HCT116 (cell line): ENCODE data around the gene CNGA3. TPM values are rescaled to one million over a fixed set of nuclear protein-coding genes. Genes with fewer than 3 reads are reported as not detected.

Experiments
- ATAC-seq: fragments of 200-7000 bp; cut with Tn5 transposase; 2 replicates; pipeline ENCODE4 v1.9.1; 2020; ENCODE audit warnings: mild to moderate bottlenecking, moderate library complexity
- BruUV-seq: library from RNA; stranded (reverse); fragments of 400-500 nt; replicated peaks from 2 replicates; lab custom pipeline; 2021; lab: Mats Ljungman, UMichigan
- CTCF ChIA-PET: fragments of 300-600 bp; sonication (Branson Sonifier 250); formaldehyde crosslinking; loops from one replicate; lab custom pipeline; 2021; ENCODE audit warnings: antibody characterized with exemption; lab: Charles Lee
- POLR2A ChIA-PET: fragments of 300-600, 350-600 bp; sonication (Branson Sonifier 250); formaldehyde crosslinking; loops from one replicate; lab custom pipeline; 2021; ENCODE audit warnings: antibody characterized with exemption; lab: Charles Lee
- RAD21 ChIA-PET, 2 experiments: fragments of 300-600 bp; sonication (Branson Sonifier 250); formaldehyde crosslinking; loops; one replicate each; lab custom pipeline; 2023; ENCODE audit warnings: low total read pairs in 2 of 2; ENCODE audit not compliant: uncharacterized antibody in 2 of 2, unreplicated experiment in 2 of 2, low non-redundant PET in 1 of 2; lab: Charles Lee
- DNase-seq: peaks from one replicate; pipeline ENCODE4 v3.0.0-alpha.2; 2010; ENCODE audit warnings: low read depth, low spot score
- H2AFZ ChIP-seq: fragments of 200-600 bp; shearing (Covaris generic), sonication (generic); 2 replicates; pipeline ENCODE4 v1.6.1; 2017; ENCODE audit warnings: low read depth, mixed run types, mixed read lengths, antibody characterized with exemption, low read length; ENCODE audit not compliant: poor library complexity, severe bottlenecking
- H3K27ac ChIP-seq: 2 replicates; pipeline ENCODE4 v1.5.1; 2012; ENCODE audit warnings: low read depth, low read length
- H3K27me3 ChIP-seq: fragments of 200-600 bp; sonication (generic); 2 replicates; pipeline ENCODE4 v1.6.1; 2016; ENCODE audit warnings: mixed run types, low read length, mixed read lengths; ENCODE audit not compliant: insufficient read depth
- H3K36me3 ChIP-seq, 2 experiments: fragments of 200-500 bp in 1 of 2; fragments of 200-600 bp in 1 of 2; sonication (Bioruptor generic) in 1 of 2; sonication (generic) in 1 of 2; 2 replicates each; pipeline versions ENCODE4 v1.5.1 to v1.6.1; 2014 to 2016; ENCODE audit warnings: low read length in 2 of 2, inconsistent platforms in 1 of 2, mixed read lengths in 1 of 2, mixed run types in 1 of 2; ENCODE audit not compliant: insufficient read depth in 2 of 2, control insufficient read depth in 1 of 2
- H3K4me1 ChIP-seq, 2 experiments: fragments of 200-600 bp in 1 of 2; sonication (generic) in 1 of 2; 2 replicates each; pipeline versions ENCODE4 v1.5.1 to v1.6.1; 2012 to 2017; ENCODE audit warnings: low read length in 2 of 2, inconsistent platforms in 1 of 2, mild to moderate bottlenecking in 1 of 2, mixed read lengths in 1 of 2, mixed run types in 1 of 2, moderate library complexity in 1 of 2; ENCODE audit not compliant: insufficient read depth in 2 of 2, control insufficient read depth in 1 of 2
- H3K4me2 ChIP-seq: fragments of 200-600 bp; sonication (generic); 2 replicates; pipeline ENCODE4 v1.6.1; 2017; ENCODE audit warnings: mixed run types, low read length, mixed read lengths
- H3K4me3 ChIP-seq, 2 experiments: fragments of 200-600 bp in 1 of 2; sonication (generic) in 1 of 2; replicated peaks in 1 of 2; 2 replicates each; pipeline ENCODE4 v1.5.1; 2011 to 2016; ENCODE audit warnings: low read length in 2 of 2, control low read depth in 1 of 2, low read depth in 1 of 2, mild to moderate bottlenecking in 1 of 2, mixed read lengths in 1 of 2, mixed run types in 1 of 2
- H3K79me2 ChIP-seq: fragments of 200-600 bp; sonication (generic); 2 replicates; pipeline ENCODE4 v1.6.1; 2017; ENCODE audit warnings: mild to moderate bottlenecking, mixed run types, low read length, moderate library complexity, mixed read lengths; ENCODE audit not compliant: insufficient read depth
- H3K9ac ChIP-seq: fragments of 200-600 bp; sonication (generic); 2 replicates; pipeline ENCODE4 v1.6.1; 2016; ENCODE audit warnings: low read length, mixed read lengths
- H3K9me2 ChIP-seq: fragments of 200-600 bp; sonication (generic), shearing (Covaris generic); 2 replicates; pipeline ENCODE4 v1.6.1; 2017; ENCODE audit warnings: mixed run types, mild to moderate bottlenecking, moderate library complexity; ENCODE audit not compliant: insufficient read depth
- H3K9me3 ChIP-seq, 2 experiments: fragments of 200-500 bp in 1 of 2; fragments of 200-600 bp in 1 of 2; sonication (Bioruptor generic) in 1 of 2; sonication (generic) in 1 of 2; 2 replicates each; pipeline ENCODE4 v1.6.1; 2014 to 2017; ENCODE audit warnings: low read length in 2 of 2, mixed read lengths in 2 of 2, inconsistent platforms in 1 of 2, low read depth in 1 of 2, mild to moderate bottlenecking in 1 of 2, mixed run types in 1 of 2, moderate library complexity in 1 of 2; ENCODE audit not compliant: control insufficient read depth in 1 of 2, insufficient read depth in 1 of 2
- H4K20me1 ChIP-seq: fragments of 200-600 bp; sonication (generic), shearing (Covaris generic); 2 replicates; pipeline ENCODE4 v1.6.1; 2017; ENCODE audit warnings: mixed run types, mild to moderate bottlenecking, moderate library complexity; ENCODE audit not compliant: insufficient read depth
- EGR1 ChIP-seq: IDR thresholded peaks from 2 replicates; pipeline ENCODE4 v1.6.1; 2012; ENCODE audit warnings: low read depth
- ELF1 ChIP-seq: IDR thresholded peaks from 2 replicates; pipeline ENCODE4 v1.6.1; 2012; ENCODE audit warnings: low read depth, borderline replicate concordance
- EZH2phosphoT487 ChIP-seq: fragments of 200-600 bp; IDR thresholded peaks from 2 replicates; pipeline ENCODE4 v1.6.1; 2018; ENCODE audit warnings: antibody characterized with exemption, borderline replicate concordance
- JUND ChIP-seq: IDR thresholded peaks from 2 replicates; pipeline ENCODE4 v1.6.1; 2012
- POLR2A ChIP-seq: IDR thresholded peaks from 2 replicates; pipeline ENCODE4 v1.7.0; 2011; ENCODE audit warnings: borderline replicate concordance; ENCODE audit not compliant: insufficient read depth, insufficient read length; ENCODE audit errors: extremely low read depth
- RAD21 ChIP-seq: IDR thresholded peaks from 2 replicates; pipeline ENCODE4 v1.6.1; 2012; ENCODE audit warnings: low read depth, mild to moderate bottlenecking
- SIN3A ChIP-seq: IDR thresholded peaks from 2 replicates; pipeline ENCODE4 v1.6.1; 2012; ENCODE audit warnings: low read depth
- SP1 ChIP-seq: IDR thresholded peaks from 2 replicates; pipeline ENCODE4 v1.6.1; 2012; ENCODE audit warnings: low read depth
- TCF7L2 ChIP-seq: IDR thresholded peaks from 2 replicates; pipeline ENCODE4 v1.7.0; 2011; ENCODE audit warnings: borderline replicate concordance, inconsistent platforms; ENCODE audit not compliant: insufficient read depth, insufficient read length; ENCODE audit errors: extremely low read depth
- ZFX ChIP-seq: fragments of 450-650 bp; IDR thresholded peaks from 2 replicates; pipeline ENCODE4 v1.6.1; 2017
- ZNF274 ChIP-seq: fragments of 200-500 bp; sonication (Bioruptor generic); IDR thresholded peaks from 2 replicates; pipeline ENCODE4 v1.6.1; 2014; ENCODE audit warnings: mild to moderate bottlenecking, low read depth, low read length, inconsistent platforms
- intact Hi-C: fragments of 100-400 bp; cut with micrococcal nuclease; formaldehyde crosslinking; loops from 2 replicates; pipeline ENCODE4 v1.10.0; 2022
- total RNA-seq: library from RNA; stranded (reverse); gene quantifications from one replicate; pipeline ENCODE4 v1.2.1, GENCODE V29; 2021; ENCODE audit not compliant: unreplicated experiment
- TF ChIP-seq, protein P1 (sequence below): IDR thresholded peaks from 2 replicates; pipeline ENCODE4 v1.6.1; 2011; ENCODE audit warnings: mild to moderate bottlenecking, low read length, moderate library complexity; ENCODE audit not compliant: insufficient replicate concordance; ENCODE audit errors: extremely low read depth
- TF ChIP-seq, protein P2 (sequence below), 3 experiments: fragments of 200-600 bp in 1 of 3; sonication (generic) in 1 of 3; IDR thresholded peaks in 2 of 3; conservative IDR thresholded peaks in 1 of 3; 2 replicates each; pipeline ENCODE4 v1.5.1; 2012 to 2017; ENCODE audit warnings: low read depth in 2 of 3, low read length in 2 of 3, antibody characterized with exemption in 1 of 3, borderline replicate concordance in 1 of 3, control low read depth in 1 of 3, mild to moderate bottlenecking in 1 of 3, mixed read lengths in 1 of 3, mixed run types in 1 of 3, moderate library complexity in 1 of 3; ENCODE audit not compliant: insufficient read depth in 1 of 3

Gene CNGA3
- total RNA-seq, 1 experiment from 2014 or later = not detected

DNA sequence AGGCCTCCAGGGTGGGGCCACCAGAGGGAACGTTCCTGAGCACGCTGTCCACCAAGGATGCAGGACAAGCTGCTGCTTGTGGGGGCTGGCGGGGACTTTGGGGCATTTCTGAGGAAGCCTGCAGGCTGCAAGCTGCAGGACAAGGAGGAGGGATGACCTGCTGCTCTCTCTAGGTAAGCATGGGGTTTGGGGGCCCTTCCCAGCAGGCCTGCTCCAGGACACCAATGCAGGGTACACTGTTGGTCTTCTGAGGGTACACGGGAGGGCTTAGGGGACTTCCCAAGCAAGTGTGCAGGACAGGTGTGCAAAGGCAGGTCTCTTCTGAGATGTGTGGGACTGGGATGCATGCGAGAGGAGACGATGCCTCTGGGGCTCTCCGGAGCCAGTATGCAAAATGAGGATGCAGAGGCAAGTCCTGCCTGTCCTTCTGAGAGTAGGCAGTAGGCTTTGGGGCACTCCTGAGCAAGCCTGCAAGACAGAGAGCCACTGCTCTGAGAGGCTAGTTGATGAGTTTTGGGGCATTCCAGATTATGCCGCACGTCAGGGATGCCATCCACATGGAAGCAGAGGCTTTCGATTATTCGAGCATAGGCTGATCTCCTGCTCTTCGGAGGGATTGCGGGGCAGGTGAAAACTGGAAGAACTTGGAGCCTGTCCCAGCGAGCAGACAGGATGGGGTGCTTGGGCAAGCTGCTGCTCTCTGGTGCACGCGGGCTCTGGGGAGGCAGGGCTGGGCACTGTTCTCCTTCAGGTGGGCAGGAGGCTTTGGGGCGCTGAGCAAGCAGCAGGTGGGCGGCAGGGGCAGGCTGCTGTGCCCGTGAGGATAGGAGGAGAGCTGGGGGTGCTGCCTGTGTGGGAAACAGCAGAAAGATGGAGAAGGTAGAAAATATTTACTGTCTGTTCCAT, 44.6 kb downstream of the CNGA3 start:
- no peak for ATAC-seq
- no peaks in the 10 kb centered on the region for H3K9me2 ChIP-seq

DNA sequence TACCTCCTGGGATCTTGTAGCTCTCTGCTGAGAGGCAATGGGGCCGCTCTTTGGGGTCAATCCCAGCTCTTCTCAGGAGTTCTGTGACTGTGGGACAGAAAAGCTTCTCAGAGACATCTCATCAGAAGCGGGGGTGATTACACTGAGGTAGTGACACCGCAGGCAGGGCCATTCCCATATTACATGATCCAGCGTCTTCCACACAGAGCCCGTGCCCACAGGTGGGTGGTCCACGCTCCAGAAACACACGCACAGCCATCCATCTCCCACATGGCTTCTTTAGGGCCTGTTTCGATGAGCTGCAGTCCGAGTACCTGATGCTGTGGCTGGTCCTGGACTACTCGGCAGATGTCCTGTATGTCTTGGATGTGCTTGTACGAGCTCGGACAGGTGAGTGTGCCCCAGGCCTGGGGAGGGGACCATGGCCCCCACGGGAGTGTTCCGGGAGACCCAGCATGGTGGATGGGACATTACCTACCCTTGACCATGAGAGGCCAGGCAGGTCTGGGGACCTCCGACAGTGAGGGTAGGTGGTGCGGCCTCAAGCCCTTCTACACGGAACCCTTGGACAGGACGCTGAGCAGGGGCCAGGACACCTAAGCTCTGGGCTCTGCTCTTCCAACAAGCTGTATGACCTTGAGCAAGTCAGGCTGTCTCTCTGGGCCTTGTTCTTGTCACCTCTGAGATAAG, 45.5 kb downstream of the CNGA3 start:
- H3K4me3 ChIP-seq = no peak overlapping the region
- DNase-seq = no peak
- no peaks in the 10 kb centered on the region for H3K9me3 ChIP-seq
- H3K9ac ChIP-seq = no peak overlapping the region
- H3K4me1 ChIP-seq = no peaks in the 10 kb centered on the region
- no peak overlapping the region for H3K27ac ChIP-seq
- no peaks in the 10 kb centered on the region for H3K27me3 ChIP-seq
- CTCF ChIA-PET = no interaction called here
- no peak for ATAC-seq
- H3K9me2 ChIP-seq = no peaks in the 10 kb centered on the region
- RAD21 ChIA-PET = no interaction called here
- no peak overlapping the region for H3K4me2 ChIP-seq
- H2AFZ ChIP-seq = no peak overlapping the region
- no peaks in the 10 kb centered on the region for H4K20me1 ChIP-seq
- BruUV-seq = no TSS peak
- intact Hi-C loops = no loop called here
- H3K36me3 ChIP-seq = no peaks in the 10 kb centered on the region
- TF ChIP-seq, protein P1, sequence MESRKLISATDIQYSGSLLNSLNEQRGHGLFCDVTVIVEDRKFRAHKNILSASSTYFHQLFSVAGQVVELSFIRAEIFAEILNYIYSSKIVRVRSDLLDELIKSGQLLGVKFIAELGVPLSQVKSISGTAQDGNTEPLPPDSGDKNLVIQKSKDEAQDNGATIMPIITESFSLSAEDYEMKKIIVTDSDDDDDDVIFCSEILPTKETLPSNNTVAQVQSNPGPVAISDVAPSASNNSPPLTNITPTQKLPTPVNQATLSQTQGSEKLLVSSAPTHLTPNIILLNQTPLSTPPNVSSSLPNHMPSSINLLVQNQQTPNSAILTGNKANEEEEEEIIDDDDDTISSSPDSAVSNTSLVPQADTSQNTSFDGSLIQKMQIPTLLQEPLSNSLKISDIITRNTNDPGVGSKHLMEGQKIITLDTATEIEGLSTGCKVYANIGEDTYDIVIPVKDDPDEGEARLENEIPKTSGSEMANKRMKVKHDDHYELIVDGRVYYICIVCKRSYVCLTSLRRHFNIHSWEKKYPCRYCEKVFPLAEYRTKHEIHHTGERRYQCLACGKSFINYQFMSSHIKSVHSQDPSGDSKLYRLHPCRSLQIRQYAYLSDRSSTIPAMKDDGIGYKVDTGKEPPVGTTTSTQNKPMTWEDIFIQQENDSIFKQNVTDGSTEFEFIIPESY = no peak
- TF ChIP-seq, protein P2, sequence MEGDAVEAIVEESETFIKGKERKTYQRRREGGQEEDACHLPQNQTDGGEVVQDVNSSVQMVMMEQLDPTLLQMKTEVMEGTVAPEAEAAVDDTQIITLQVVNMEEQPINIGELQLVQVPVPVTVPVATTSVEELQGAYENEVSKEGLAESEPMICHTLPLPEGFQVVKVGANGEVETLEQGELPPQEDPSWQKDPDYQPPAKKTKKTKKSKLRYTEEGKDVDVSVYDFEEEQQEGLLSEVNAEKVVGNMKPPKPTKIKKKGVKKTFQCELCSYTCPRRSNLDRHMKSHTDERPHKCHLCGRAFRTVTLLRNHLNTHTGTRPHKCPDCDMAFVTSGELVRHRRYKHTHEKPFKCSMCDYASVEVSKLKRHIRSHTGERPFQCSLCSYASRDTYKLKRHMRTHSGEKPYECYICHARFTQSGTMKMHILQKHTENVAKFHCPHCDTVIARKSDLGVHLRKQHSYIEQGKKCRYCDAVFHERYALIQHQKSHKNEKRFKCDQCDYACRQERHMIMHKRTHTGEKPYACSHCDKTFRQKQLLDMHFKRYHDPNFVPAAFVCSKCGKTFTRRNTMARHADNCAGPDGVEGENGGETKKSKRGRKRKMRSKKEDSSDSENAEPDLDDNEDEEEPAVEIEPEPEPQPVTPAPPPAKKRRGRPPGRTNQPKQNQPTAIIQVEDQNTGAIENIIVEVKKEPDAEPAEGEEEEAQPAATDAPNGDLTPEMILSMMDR (IDR thresholded peaks at IDR 0.05 in 2 of 3, conservative IDR thresholded peaks at IDR 0.05 in 1 of 3; ENCODE audit: borderline replicate concordance in 1 of 3, insufficient read depth in 1 of 3, low read depth in 2 of 3, low read length in 2 of 3) = no peak
- TF ChIP-seq POLR2A = no peak
- H3K79me2 ChIP-seq = no peaks in the 10 kb centered on the region
- POLR2A ChIA-PET = no interaction called here

More for the DNA sequence above, 44.6 kb downstream of the CNGA3 start:
- H3K9ac ChIP-seq = no peak overlapping the region
- H3K27ac ChIP-seq = no peak overlapping the region
- no peak overlapping the region for H3K4me2 ChIP-seq
- no peak overlapping the region for H2AFZ ChIP-seq
- no TSS peak for BruUV-seq
- H3K4me1 ChIP-seq = no peaks in the 10 kb centered on the region
- no peaks in the 10 kb centered on the region for H3K27me3 ChIP-seq
- intact Hi-C loops = no loop called here
- H4K20me1 ChIP-seq = no peaks in the 10 kb centered on the region
- DNase-seq = no peak
- H3K36me3 ChIP-seq = no peaks in the 10 kb centered on the region
- POLR2A ChIA-PET = no interaction called here
- H3K4me3 ChIP-seq = no peak overlapping the region
- H3K9me3 ChIP-seq = no peaks in the 10 kb centered on the region
- RAD21 ChIA-PET = no interaction called here
- H3K79me2 ChIP-seq = no peaks in the 10 kb centered on the region
- CTCF ChIA-PET = no interaction called here
- TF ChIP-seq ZFX (no peak), ZNF274 (no peak), EZH2phosphoT487 (no peak), RAD21 (no peak), JUND (no peak), ELF1 (no peak), TCF7L2 (no peak), EGR1 (no peak), SIN3A (no peak), POLR2A (no peak), SP1 (no peak)
